Measurements from ENCODE around the gene ZNF765.
A peak's percentile ranks its signal among the peaks of the same experiment; 100 is the strongest.

DNA sequence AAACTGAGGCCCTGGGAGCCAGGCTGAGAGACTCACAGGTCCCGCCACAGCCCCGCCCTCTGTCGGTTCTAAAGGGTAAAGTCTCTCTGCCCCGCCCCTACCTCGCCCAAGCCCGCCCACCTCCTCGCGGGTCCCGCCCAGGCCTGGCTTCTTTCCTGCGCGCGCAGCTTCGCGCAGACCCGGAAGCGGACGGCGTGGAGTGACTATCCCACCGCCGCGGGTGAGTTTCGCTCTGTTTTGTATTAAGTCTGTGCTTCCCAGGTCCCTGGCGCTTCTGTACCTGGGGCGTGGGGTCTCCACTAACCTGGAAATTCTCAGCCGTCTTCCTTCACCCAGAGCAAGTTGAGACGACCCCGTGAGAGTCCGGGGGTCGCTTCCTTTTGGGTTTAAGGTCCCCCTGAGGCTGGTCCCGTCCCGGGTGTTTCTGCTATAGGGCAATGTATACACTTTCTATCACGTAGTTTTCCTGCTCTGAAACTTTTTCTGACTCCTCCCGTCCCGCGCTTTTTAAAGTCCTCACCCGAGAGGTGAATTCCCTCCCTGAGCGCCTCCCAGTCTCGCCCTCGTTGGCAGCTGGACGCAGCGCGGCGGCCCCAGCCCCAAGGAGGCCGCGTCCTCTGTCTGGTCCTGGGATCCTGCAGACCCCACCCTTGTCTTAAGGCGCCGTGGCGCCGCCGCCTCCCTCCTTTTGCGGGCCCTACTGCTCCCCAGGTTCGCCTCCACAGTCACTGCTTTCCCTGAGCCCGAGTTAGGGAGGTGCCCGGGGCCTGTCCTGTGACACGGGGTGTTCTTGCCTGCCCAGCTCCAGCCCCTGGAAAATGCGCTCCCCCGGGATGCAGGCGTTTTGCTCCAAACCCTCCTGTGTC lies at the start of gene ZNF765:
- TF ChIP-seq POLR2A (IDR thresholded peaks at IDR 0.05), result peak in 2 of 4 donors; percentile 63 to 81
- TF ChIP-seq, protein P1, sequence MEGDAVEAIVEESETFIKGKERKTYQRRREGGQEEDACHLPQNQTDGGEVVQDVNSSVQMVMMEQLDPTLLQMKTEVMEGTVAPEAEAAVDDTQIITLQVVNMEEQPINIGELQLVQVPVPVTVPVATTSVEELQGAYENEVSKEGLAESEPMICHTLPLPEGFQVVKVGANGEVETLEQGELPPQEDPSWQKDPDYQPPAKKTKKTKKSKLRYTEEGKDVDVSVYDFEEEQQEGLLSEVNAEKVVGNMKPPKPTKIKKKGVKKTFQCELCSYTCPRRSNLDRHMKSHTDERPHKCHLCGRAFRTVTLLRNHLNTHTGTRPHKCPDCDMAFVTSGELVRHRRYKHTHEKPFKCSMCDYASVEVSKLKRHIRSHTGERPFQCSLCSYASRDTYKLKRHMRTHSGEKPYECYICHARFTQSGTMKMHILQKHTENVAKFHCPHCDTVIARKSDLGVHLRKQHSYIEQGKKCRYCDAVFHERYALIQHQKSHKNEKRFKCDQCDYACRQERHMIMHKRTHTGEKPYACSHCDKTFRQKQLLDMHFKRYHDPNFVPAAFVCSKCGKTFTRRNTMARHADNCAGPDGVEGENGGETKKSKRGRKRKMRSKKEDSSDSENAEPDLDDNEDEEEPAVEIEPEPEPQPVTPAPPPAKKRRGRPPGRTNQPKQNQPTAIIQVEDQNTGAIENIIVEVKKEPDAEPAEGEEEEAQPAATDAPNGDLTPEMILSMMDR (IDR thresholded peaks at IDR 0.05), result peak; percentile 55 to 79 (median 66)
- peak; percentile 87 to 91 for TF ChIP-seq POLR2AphosphoS5 (IDR thresholded peaks at IDR 0.05)

All from upper lobe of left lung (tissue), 4 donors.